K562 (cell line): Measurements from ENCODE around the gene SH3BP2. TPM values are rescaled to one million over a fixed set of nuclear protein-coding genes. Genes with fewer than 3 reads are reported as not detected.
A peak's percentile ranks its signal among the peaks of the same experiment; 100 is the strongest.

Experiments used
- ARHGAP35 ChIP-seq: fragments of 450-650 bp; IDR thresholded peaks from 2 replicates; pipeline ENCODE4 v1.6.1; 2018; ENCODE audit not compliant: partially characterized antibody
- BCL6 ChIP-seq: fragments of 250-450 bp; sonication (Bioruptor Pico); IDR thresholded peaks from 2 replicates; pipeline ENCODE4 v1.4.0; 2020
- BMI1 ChIP-seq: fragments of 150-350 bp; IDR thresholded peaks from 2 replicates; pipeline ENCODE4 v1.6.1; 2014; ENCODE audit warnings: low read length
- CHD1 ChIP-seq: fragments of 200-600 bp; sonication (generic); IDR thresholded peaks from one replicate; pipeline ENCODE4 v1.6.1; 2012; ENCODE audit warnings: mild to moderate bottlenecking, moderate library complexity, low read length, inconsistent platforms
- HDGF ChIP-seq: fragments of 450-650 bp; IDR thresholded peaks from 2 replicates; pipeline ENCODE4 v1.6.1; 2016
- HNRNPL ChIP-seq: fragments of 200-400 bp; formaldehyde crosslinking; IDR thresholded peaks from 2 replicates; pipeline ENCODE4 v1.6.1; 2017; ENCODE audit warnings: low read depth, mild to moderate bottlenecking, low read length
- PHB ChIP-seq: fragments of 250-450 bp; sonication (Bioruptor Pico); IDR thresholded peaks from 2 replicates; pipeline ENCODE4 v1.5.0; 2021
- PHTF2 ChIP-seq: fragments of 250-450 bp; sonication (Bioruptor Pico); IDR thresholded peaks from 2 replicates; pipeline ENCODE4 v1.5.0; 2021; ENCODE audit warnings: mild to moderate bottlenecking
- SIRT6 ChIP-seq: IDR thresholded peaks from one replicate; pipeline ENCODE4 v1.6.1; 2012; ENCODE audit warnings: low read depth, mild to moderate bottlenecking, control low read depth, inconsistent platforms, low read length, moderate library complexity
- TFAM ChIP-seq: fragments of 250-450 bp; sonication (Bioruptor Pico); conservative IDR thresholded peaks from 2 replicates; pipeline ENCODE4 v1.5.0; 2021; ENCODE audit warnings: mild to moderate bottlenecking, moderate library complexity
- TSC22D4 ChIP-seq: fragments of 450-650 bp; IDR thresholded peaks from 2 replicates; pipeline ENCODE4 v1.6.1; 2016; ENCODE audit warnings: missing genetic modification characterization, missing biosample characterization, control low read depth
- ZKSCAN3 ChIP-seq: fragments of 250-450 bp; sonication (Bioruptor Pico); IDR thresholded peaks from 2 replicates; pipeline ENCODE4 v1.4.0; 2020
- ZNF274 ChIP-seq: IDR thresholded peaks from 2 replicates; pipeline ENCODE4 v1.6.1; 2011; ENCODE audit warnings: low read depth, mild to moderate bottlenecking, low read length, moderate library complexity, borderline replicate concordance
- ZNF644 ChIP-seq: fragments of 200-800 bp; sonication (Bioruptor generic); IDR thresholded peaks from 2 replicates; pipeline ENCODE4 v1.6.1; 2016; ENCODE audit warnings: low read depth, missing genetic modification characterization, missing compliant biosample characterization
- polyA plus RNA-seq, 8 experiments: library from polyadenylated mRNA; depleted of rRNA in 4 of 8; stranded (reverse) in 5 of 8; unstranded in 3 of 8; fragments of >200 nt; fragmentation: Nextera tagmentation in 2 of 8; fragmentation: Illumina TruSeq in 1 of 8; extraction: Ambion mirVana in 2 of 8; extraction: Trizol in 1 of 8; gene quantifications; 2 replicates each; pipeline versions ENCODE4 v1.2.1 to v1.2.3, GENCODE V29; 2011 to 2014; ENCODE audit warnings: inconsistent platforms in 1 of 8, missing spikeins in 1 of 8
- total RNA-seq, 7 experiments: library from RNA; depleted of rRNA in 6 of 7; stranded (reverse); fragments of >200 nt in 6 of 7; fragmentation: Illumina TruSeq in 2 of 7; extraction: Trizol in 2 of 7; gene quantifications; 2 replicates each; pipeline versions ENCODE4 v1.2.1 to v1.2.3, GENCODE V29; 2011 to 2021; ENCODE audit warnings: low replicate concordance in 1 of 7
- TF ChIP-seq, protein P1 (sequence below), 2 experiments: IDR thresholded peaks in 1 of 2; conservative IDR thresholded peaks in 1 of 2; 2 replicates each; pipeline ENCODE4 v1.6.1; 2016; ENCODE audit warnings: low read depth in 2 of 2, mild to moderate bottlenecking in 1 of 2, missing compliant biosample characterization in 1 of 2, missing genetic modification characterization in 1 of 2, moderate library complexity in 1 of 2
- TF ChIP-seq, protein P2 (sequence below): sonication (generic); formaldehyde crosslinking; IDR thresholded peaks from 2 replicates; pipeline ENCODE4 v1.8.0; 2022; ENCODE audit warnings: mild to moderate bottlenecking, missing genetic modification reagents
- TF ChIP-seq, protein P3 (sequence below): sonication (generic); formaldehyde crosslinking; IDR thresholded peaks from 2 replicates; pipeline ENCODE4 v1.4.0; 2020; ENCODE audit warnings: mild to moderate bottlenecking, missing genetic modification reagents
- TF ChIP-seq, protein P4 (sequence below), 2 experiments: fragments of 200-800 bp in 1 of 2; sonication (Bioruptor generic) in 1 of 2; sonication (generic) in 1 of 2; formaldehyde crosslinking in 1 of 2; IDR thresholded peaks in 1 of 2; conservative IDR thresholded peaks in 1 of 2; 2 replicates each; pipeline versions ENCODE4 v1.5.0 to v1.6.1; 2016 to 2020; ENCODE audit warnings: missing compliant biosample characterization in 1 of 2, missing genetic modification characterization in 1 of 2, missing genetic modification reagents in 1 of 2
- TF ChIP-seq, protein P5 (sequence below): sonication (generic); formaldehyde crosslinking; IDR thresholded peaks from 2 replicates; pipeline ENCODE4 v1.8.1; 2023; ENCODE audit warnings: mild to moderate bottlenecking, missing genetic modification reagents

SH3BP2 gene
- total and polyA plus RNA-seq, 9 of the 15 experiments (the other 6 are each of a cell fraction or from before 2014, with no cell fraction given), result 0.34 to 16.0 (median 5.1) TPM

DNA sequence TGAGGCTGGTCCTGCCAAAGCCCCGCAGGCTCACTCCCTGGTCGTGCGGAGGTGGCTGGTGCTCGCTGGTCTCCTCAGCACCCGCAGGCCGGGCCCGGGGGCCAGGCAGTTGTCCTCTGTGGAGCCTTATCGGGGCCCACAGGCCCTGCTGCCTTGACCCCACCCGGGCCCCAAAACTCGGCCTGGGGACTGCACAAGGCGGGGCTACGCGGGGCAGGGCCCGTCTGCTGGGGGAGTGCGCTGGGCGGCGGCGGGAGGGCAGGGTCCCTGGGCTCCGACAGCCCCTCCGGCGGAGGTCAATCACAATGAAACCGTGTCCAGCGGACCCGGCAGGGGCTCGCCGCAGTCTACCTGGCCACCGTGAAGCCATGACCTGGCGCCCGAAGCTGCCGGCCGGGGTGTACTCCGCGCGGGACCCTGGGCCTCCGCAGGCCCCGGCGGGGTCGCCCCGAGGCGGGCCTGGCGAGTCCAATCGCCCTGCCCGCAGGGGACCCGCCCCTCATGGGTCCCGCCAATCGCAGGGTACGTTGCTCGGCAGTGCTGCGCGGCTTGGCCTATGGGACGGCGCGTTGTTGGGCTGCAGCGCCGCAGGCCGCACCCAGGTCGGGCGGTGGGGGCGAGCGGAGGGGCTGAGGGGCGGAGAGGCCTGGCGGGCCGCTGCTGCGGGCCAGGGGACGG is 50.5 kb downstream of the SH3BP2 start, which contains the start of gene ADD1 (continued):
- TF ChIP-seq, protein P1, sequence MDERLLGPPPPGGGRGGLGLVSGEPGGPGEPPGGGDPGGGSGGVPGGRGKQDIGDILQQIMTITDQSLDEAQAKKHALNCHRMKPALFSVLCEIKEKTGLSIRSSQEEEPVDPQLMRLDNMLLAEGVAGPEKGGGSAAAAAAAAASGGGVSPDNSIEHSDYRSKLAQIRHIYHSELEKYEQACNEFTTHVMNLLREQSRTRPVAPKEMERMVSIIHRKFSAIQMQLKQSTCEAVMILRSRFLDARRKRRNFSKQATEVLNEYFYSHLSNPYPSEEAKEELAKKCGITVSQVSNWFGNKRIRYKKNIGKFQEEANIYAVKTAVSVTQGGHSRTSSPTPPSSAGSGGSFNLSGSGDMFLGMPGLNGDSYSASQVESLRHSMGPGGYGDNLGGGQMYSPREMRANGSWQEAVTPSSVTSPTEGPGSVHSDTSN (CRISPR knock-in tag; IDR thresholded peaks at IDR 0.05; ENCODE audit: low read depth), result no peak
- TF ChIP-seq, protein P1 (tag; conservative IDR thresholded peaks at IDR 0.05; ENCODE audit: low read depth), result no peak
- TF ChIP-seq BCL6 (CRISPR knock-in tag), result no peak
- TF ChIP-seq TSC22D4 (tag), result no peak
- TF ChIP-seq, protein P2, sequence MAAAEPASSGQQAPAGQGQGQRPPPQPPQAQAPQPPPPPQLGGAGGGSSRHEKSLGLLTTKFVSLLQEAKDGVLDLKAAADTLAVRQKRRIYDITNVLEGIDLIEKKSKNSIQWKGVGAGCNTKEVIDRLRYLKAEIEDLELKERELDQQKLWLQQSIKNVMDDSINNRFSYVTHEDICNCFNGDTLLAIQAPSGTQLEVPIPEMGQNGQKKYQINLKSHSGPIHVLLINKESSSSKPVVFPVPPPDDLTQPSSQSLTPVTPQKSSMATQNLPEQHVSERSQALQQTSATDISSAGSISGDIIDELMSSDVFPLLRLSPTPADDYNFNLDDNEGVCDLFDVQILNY (CRISPR knock-in tag), result no peak
- TF ChIP-seq SIRT6, result no peak
- no peak for TF ChIP-seq ZNF644 (tag)
- TF ChIP-seq, protein P3, sequence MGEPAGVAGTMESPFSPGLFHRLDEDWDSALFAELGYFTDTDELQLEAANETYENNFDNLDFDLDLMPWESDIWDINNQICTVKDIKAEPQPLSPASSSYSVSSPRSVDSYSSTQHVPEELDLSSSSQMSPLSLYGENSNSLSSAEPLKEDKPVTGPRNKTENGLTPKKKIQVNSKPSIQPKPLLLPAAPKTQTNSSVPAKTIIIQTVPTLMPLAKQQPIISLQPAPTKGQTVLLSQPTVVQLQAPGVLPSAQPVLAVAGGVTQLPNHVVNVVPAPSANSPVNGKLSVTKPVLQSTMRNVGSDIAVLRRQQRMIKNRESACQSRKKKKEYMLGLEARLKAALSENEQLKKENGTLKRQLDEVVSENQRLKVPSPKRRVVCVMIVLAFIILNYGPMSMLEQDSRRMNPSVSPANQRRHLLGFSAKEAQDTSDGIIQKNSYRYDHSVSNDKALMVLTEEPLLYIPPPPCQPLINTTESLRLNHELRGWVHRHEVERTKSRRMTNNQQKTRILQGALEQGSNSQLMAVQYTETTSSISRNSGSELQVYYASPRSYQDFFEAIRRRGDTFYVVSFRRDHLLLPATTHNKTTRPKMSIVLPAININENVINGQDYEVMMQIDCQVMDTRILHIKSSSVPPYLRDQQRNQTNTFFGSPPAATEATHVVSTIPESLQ (CRISPR knock-in tag), result 0 out of 2 replicates have a peak, but pooled peaks have one; percentile 50
- TF ChIP-seq ZKSCAN3 (CRISPR knock-in tag), result no peak
- TF ChIP-seq CHD1, result peak; percentile 63
- TF ChIP-seq, protein P4, sequence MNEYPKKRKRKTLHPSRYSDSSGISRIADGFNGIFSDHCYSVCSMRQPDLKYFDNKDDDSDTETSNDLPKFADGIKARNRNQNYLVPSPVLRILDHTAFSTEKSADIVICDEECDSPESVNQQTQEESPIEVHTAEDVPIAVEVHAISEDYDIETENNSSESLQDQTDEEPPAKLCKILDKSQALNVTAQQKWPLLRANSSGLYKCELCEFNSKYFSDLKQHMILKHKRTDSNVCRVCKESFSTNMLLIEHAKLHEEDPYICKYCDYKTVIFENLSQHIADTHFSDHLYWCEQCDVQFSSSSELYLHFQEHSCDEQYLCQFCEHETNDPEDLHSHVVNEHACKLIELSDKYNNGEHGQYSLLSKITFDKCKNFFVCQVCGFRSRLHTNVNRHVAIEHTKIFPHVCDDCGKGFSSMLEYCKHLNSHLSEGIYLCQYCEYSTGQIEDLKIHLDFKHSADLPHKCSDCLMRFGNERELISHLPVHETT (CRISPR knock-in tag; conservative IDR thresholded peaks at IDR 0.05 in 1 of 2, IDR thresholded peaks at IDR 0.05 in 1 of 2), result no peak
- peak; percentile 54; the same call in 1 of the 2 replicates for TF ChIP-seq HNRNPL
- TF ChIP-seq TFAM (CRISPR knock-in tag), result no peak
- TF ChIP-seq BMI1, result no peak
- TF ChIP-seq PHB (CRISPR knock-in tag), result 0 out of 2 replicates have a peak, but pooled peaks have one; percentile 45
- no peak for TF ChIP-seq PHTF2 (CRISPR knock-in tag)
- no peak for TF ChIP-seq ZNF274
- no peak for TF ChIP-seq HDGF
- TF ChIP-seq, protein P5, sequence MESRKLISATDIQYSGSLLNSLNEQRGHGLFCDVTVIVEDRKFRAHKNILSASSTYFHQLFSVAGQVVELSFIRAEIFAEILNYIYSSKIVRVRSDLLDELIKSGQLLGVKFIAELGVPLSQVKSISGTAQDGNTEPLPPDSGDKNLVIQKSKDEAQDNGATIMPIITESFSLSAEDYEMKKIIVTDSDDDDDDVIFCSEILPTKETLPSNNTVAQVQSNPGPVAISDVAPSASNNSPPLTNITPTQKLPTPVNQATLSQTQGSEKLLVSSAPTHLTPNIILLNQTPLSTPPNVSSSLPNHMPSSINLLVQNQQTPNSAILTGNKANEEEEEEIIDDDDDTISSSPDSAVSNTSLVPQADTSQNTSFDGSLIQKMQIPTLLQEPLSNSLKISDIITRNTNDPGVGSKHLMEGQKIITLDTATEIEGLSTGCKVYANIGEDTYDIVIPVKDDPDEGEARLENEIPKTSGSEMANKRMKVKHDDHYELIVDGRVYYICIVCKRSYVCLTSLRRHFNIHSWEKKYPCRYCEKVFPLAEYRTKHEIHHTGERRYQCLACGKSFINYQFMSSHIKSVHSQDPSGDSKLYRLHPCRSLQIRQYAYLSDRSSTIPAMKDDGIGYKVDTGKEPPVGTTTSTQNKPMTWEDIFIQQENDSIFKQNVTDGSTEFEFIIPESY (CRISPR knock-in tag), result no peak; the same call in 1 of the 2 replicates
- no peak for TF ChIP-seq ARHGAP35
